H9 (cell line): ENCODE measurements around the gene ECHS1. TPM values are rescaled to one million over a fixed set of nuclear protein-coding genes. Genes with fewer than 3 reads are reported as not detected.

Source experiments
- DNase-seq: peaks from one replicate; pipeline ENCODE4 v3.0.0-alpha.2; 2017
- H2AFZ ChIP-seq: one replicate; pipeline ENCODE4 v1.6.1; 2013; ENCODE audit warnings: mild to moderate bottlenecking, low read length, control low read depth, moderate library complexity
- H2AK5ac ChIP-seq: 2 replicates; pipeline ENCODE4 v1.6.1; 2013; ENCODE audit warnings: low read length, control low read depth, mixed read lengths; ENCODE audit not compliant: insufficient read length
- H2BK120ac ChIP-seq: one replicate; pipeline ENCODE4 v1.6.1; 2013; ENCODE audit warnings: low read depth, mild to moderate bottlenecking, low read length, control low read depth, inconsistent platforms; ENCODE audit not compliant: poor library complexity, severe bottlenecking
- H2BK12ac ChIP-seq: 2 replicates; pipeline ENCODE4 v1.6.1; 2013; ENCODE audit warnings: low read length, control low read depth, mixed read lengths, low read depth; ENCODE audit not compliant: insufficient read length
- H2BK15ac ChIP-seq: 2 replicates; pipeline ENCODE4 v1.6.1; 2013; ENCODE audit warnings: low read depth, low read length, control low read depth
- H2BK20ac ChIP-seq: one replicate; pipeline ENCODE4 v1.6.1; 2013; ENCODE audit warnings: low read depth, mild to moderate bottlenecking, low read length, control low read depth, inconsistent platforms; ENCODE audit not compliant: poor library complexity, severe bottlenecking
- H2BK5ac ChIP-seq: 2 replicates; pipeline ENCODE4 v1.6.1; 2013; ENCODE audit warnings: low read length, control low read depth, mixed read lengths; ENCODE audit not compliant: insufficient read length
- H3K14ac ChIP-seq: 2 replicates; pipeline ENCODE4 v1.6.1; 2013; ENCODE audit warnings: low read length, control low read depth; ENCODE audit not compliant: insufficient read depth
- H3K18ac ChIP-seq: 2 replicates; pipeline ENCODE4 v1.6.1; 2013; ENCODE audit warnings: low read depth, mild to moderate bottlenecking, mixed read lengths, low read length, control low read depth; ENCODE audit not compliant: insufficient read length
- H3K23ac ChIP-seq: 2 replicates; pipeline ENCODE4 v1.6.1; 2013; ENCODE audit warnings: low read length, control low read depth, mixed read lengths, low read depth; ENCODE audit not compliant: insufficient read length
- H3K23me2 ChIP-seq: 2 replicates; pipeline ENCODE4 v1.6.1; 2013; ENCODE audit warnings: low read depth, mild to moderate bottlenecking, mixed read lengths, low read length, control low read depth; ENCODE audit not compliant: insufficient read length, poor library complexity, severe bottlenecking
- H3K27ac ChIP-seq: 2 replicates; pipeline ENCODE4 v1.5.1; 2013; ENCODE audit warnings: low read length, control low read depth, mixed read lengths, low read depth; ENCODE audit not compliant: insufficient read length
- H3K27me3 ChIP-seq: 2 replicates; pipeline ENCODE4 v1.6.1; 2013; ENCODE audit warnings: low read length, control low read depth, inconsistent platforms; ENCODE audit not compliant: insufficient read depth
- H3K4ac ChIP-seq: 2 replicates; pipeline ENCODE4 v1.6.1; 2013; ENCODE audit warnings: low read depth, mild to moderate bottlenecking, control low read depth, inconsistent platforms, low read length, moderate library complexity
- H3K4me1 ChIP-seq: 2 replicates; pipeline ENCODE4 v1.6.1; 2013; ENCODE audit warnings: low read length, control low read depth, inconsistent platforms; ENCODE audit not compliant: insufficient read depth
- H3K4me2 ChIP-seq: 2 replicates; pipeline ENCODE4 v1.6.1; 2013; ENCODE audit warnings: low read length, control low read depth, mixed read lengths; ENCODE audit not compliant: insufficient read length, insufficient read depth
- H3K56ac ChIP-seq: 2 replicates; pipeline ENCODE4 v1.6.1; 2013; ENCODE audit warnings: low read depth, mild to moderate bottlenecking, mixed read lengths, low read length, control low read depth; ENCODE audit not compliant: insufficient read length
- H3K79me1 ChIP-seq: 2 replicates; pipeline ENCODE4 v1.6.1; 2013; ENCODE audit warnings: low read depth, mild to moderate bottlenecking, moderate library complexity, low read length, control low read depth, inconsistent platforms; ENCODE audit not compliant: insufficient read depth, poor library complexity, severe bottlenecking
- H3K79me2 ChIP-seq: 2 replicates; pipeline ENCODE4 v1.6.1; 2013; ENCODE audit warnings: low read length, control low read depth, inconsistent platforms; ENCODE audit not compliant: insufficient read depth
- H3K9ac ChIP-seq: 2 replicates; pipeline ENCODE4 v1.6.1; 2013; ENCODE audit warnings: low read length, control low read depth, mixed read lengths; ENCODE audit not compliant: insufficient read length; ENCODE audit errors: extremely low read depth
- H3K9me3 ChIP-seq: one replicate; pipeline ENCODE4 v1.6.1; 2013; ENCODE audit warnings: low read depth, low read length, inconsistent platforms; ENCODE audit not compliant: control insufficient read depth
- H3T11ph ChIP-seq: one replicate; pipeline ENCODE4 v1.6.1; 2013; ENCODE audit warnings: mild to moderate bottlenecking, low read length, control low read depth, inconsistent platforms
- H4K20me1 ChIP-seq: one replicate; pipeline ENCODE4 v1.6.1; 2013; ENCODE audit not compliant: control insufficient read depth, insufficient read length, insufficient read depth
- H4K5ac ChIP-seq: 2 replicates; pipeline ENCODE4 v1.6.1; 2013; ENCODE audit warnings: low read depth, mild to moderate bottlenecking, mixed read lengths, low read length, control low read depth; ENCODE audit not compliant: insufficient read length
- H4K8ac ChIP-seq: replicated peaks from 2 replicates; pipeline ENCODE4 v1.6.1; 2013; ENCODE audit warnings: low read length, control low read depth, mixed read lengths, low read depth; ENCODE audit not compliant: insufficient read length
- H4K91ac ChIP-seq: 2 replicates; pipeline ENCODE4 v1.6.1; 2013; ENCODE audit warnings: low read depth, mild to moderate bottlenecking, moderate library complexity, mixed read lengths, low read length, control low read depth; ENCODE audit not compliant: insufficient read length
- H3K27ac Mint-ChIP-seq, 3 experiments: 2 replicates in 2 of 3; 3 replicates in 1 of 3; pipeline ENCODE4 v1.8.0; 2020 to 2021; ENCODE audit warnings: mixed read lengths in 3 of 3, mild to moderate bottlenecking in 1 of 3, moderate library complexity in 1 of 3
- H3K27me3 Mint-ChIP-seq: 2 replicates; pipeline ENCODE4 v1.8.0; 2021; ENCODE audit warnings: low read depth, mild to moderate bottlenecking, moderate library complexity, mixed read lengths
- H3K36me3 Mint-ChIP-seq, 3 experiments: 2 replicates in 2 of 3; 3 replicates in 1 of 3; pipeline ENCODE4 v1.8.0; 2020 to 2021; ENCODE audit warnings: low read depth in 3 of 3, mixed read lengths in 3 of 3; ENCODE audit not compliant: insufficient read depth in 1 of 3
- H3K4me1 Mint-ChIP-seq, 2 experiments: 2 replicates each; pipeline ENCODE4 v1.8.0; 2020; ENCODE audit warnings: mixed read lengths in 2 of 2
- H3K4me3 Mint-ChIP-seq, 2 experiments: 2 replicates in 1 of 2; 3 replicates in 1 of 2; pipeline ENCODE4 v1.8.0; 2020 to 2021; ENCODE audit warnings: mild to moderate bottlenecking in 2 of 2, mixed read lengths in 2 of 2, moderate library complexity in 1 of 2
- H3K9me3 Mint-ChIP-seq, 2 experiments: 2 replicates in 1 of 2; 3 replicates in 1 of 2; pipeline ENCODE4 v1.8.0; 2020; ENCODE audit warnings: mild to moderate bottlenecking in 2 of 2, mixed read lengths in 2 of 2, moderate library complexity in 1 of 2
- CTCF ChIP-seq: fragments of 200-600 bp; sonication (generic); conservative IDR thresholded peaks from 3 replicates; pipeline ENCODE4 v1.8.0; 2021; ENCODE audit warnings: antibody characterized with exemption, mild to moderate bottlenecking
- WGBS: extraction: QIAGEN DNeasy Blood & Tissue Kit; methylation state at CpG from one replicate; pipeline ENCODE4 v1.1.7; 2013; ENCODE audit warnings: missing lambda C conversion rate, low lambda C conversion rate, mixed read lengths; ENCODE audit not compliant: insufficient read length; ENCODE audit errors: extremely low coverage; 5-methylcytosine and 5-hydroxymethylcytosine counted together
- total RNA-seq: library from RNA; stranded (reverse); gene quantifications from 2 replicates; pipeline ENCODE4 v1.2.1, GENCODE V29; 2021

Gene ECHS1
- total RNA-seq, 1 experiment from 2014 or later, result 94.1 TPM

GRCh38 chr10:133379801-133380666 is 6.9 kb upstream of the ECHS1 start:
- Histone ChIP-seq H3K56ac (no peak overlapping the region), H2BK20ac (no peak overlapping the region), H3K23ac (no peak overlapping the region), H3K18ac (no peak overlapping the region), H2AK5ac (no peak overlapping the region), H2BK120ac (no peak overlapping the region), H3K9me3 (no peaks in the 10 kb centered on the region), H2BK5ac (no peak overlapping the region), H3T11ph (no peak overlapping the region), H4K91ac (no peak overlapping the region), H3K79me2 (no peaks in the 10 kb centered on the region), H3K4me2 (no peak overlapping the region), H2AFZ (no peak overlapping the region), H3K23me2 (peaks cover 8% of the 10 kb centered on the region), H3K27me3 (peaks cover 18% of the 10 kb centered on the region), H3K27ac (no peak overlapping the region), H3K14ac (no peak overlapping the region), H2BK12ac (no peak overlapping the region), H2BK15ac (no peak overlapping the region), H3K79me1 (no peaks in the 10 kb centered on the region), H3K4ac (no peak overlapping the region), H4K8ac (no peak overlapping the region), H4K5ac (no peak overlapping the region), H4K20me1 (no peaks in the 10 kb centered on the region), H3K4me1 (no peaks in the 10 kb centered on the region), H3K9ac (no peak overlapping the region)
- H3K36me3 Mint-ChIP-seq, result peaks cover 1 to 5% (median 3%) of the 10 kb centered on the region in 3 experiments; a peak in 1 of 7 replicates
- H3K4me3 Mint-ChIP-seq, result peak overlapping the region; percentile 66 to 74
- H3K9me3 Mint-ChIP-seq, result peaks cover 0 to 3% of the 10 kb centered on the region in 2 experiments; a peak in 2 of 5 replicates
- H3K4me1 Mint-ChIP-seq, result no peaks in the 10 kb centered on the region
- no CpG with 5 or more reads among the region's 36 CpGs for WGBS
- H3K27me3 Mint-ChIP-seq, result peaks cover 44% of the 10 kb centered on the region
- no peak for TF ChIP-seq CTCF
- DNase-seq, result no peak
- H3K27ac Mint-ChIP-seq, result no peak overlapping the region
